C4-2B (cell line): Measurements from ENCODE around the gene SRRD.

Source experiments
- ZFX ChIP-seq: fragments of 450-650 bp; IDR thresholded peaks from 2 replicates; pipeline ENCODE4 v1.6.1; 2017
- TF ChIP-seq, protein P1 (sequence below): fragments of 450-650 bp; conservative IDR thresholded peaks from 2 replicates; pipeline ENCODE4 v1.5.1; 2017; ENCODE audit warnings: mild to moderate bottlenecking

DNA sequence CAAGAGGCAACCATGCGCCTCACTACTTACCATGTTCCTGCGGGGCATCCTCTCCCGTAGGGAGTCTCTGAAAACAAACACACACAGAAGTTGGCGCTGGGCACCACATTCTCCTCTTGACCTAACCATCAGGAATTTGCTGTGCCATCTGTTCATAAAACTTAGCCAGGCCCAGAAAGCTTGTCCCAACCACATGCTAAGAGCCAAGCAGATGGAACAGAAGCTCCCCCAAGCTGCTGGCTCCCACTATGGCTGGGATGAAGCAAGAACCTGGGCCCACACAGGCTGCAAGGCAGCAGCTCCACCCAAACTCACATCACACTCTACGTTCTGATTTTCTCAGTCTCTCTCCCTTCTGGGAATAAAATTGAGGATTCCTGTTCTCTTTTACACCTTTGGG lies 17.5 kb upstream of the SRRD start:
- TF ChIP-seq, protein P1, sequence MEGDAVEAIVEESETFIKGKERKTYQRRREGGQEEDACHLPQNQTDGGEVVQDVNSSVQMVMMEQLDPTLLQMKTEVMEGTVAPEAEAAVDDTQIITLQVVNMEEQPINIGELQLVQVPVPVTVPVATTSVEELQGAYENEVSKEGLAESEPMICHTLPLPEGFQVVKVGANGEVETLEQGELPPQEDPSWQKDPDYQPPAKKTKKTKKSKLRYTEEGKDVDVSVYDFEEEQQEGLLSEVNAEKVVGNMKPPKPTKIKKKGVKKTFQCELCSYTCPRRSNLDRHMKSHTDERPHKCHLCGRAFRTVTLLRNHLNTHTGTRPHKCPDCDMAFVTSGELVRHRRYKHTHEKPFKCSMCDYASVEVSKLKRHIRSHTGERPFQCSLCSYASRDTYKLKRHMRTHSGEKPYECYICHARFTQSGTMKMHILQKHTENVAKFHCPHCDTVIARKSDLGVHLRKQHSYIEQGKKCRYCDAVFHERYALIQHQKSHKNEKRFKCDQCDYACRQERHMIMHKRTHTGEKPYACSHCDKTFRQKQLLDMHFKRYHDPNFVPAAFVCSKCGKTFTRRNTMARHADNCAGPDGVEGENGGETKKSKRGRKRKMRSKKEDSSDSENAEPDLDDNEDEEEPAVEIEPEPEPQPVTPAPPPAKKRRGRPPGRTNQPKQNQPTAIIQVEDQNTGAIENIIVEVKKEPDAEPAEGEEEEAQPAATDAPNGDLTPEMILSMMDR = no peak
- TF ChIP-seq ZFX = no peak
